PC-3 (cell line): Measurements from ENCODE around the gene ECHDC1. TPM values are rescaled to one million over a fixed set of nuclear protein-coding genes. Genes with fewer than 3 reads are reported as not detected.
A peak's percentile ranks its signal among the peaks of the same experiment; 100 is the strongest.

Experiments used
- ATAC-seq: fragments of 200-7000 bp; cut with Tn5 transposase; 2 replicates; pipeline ENCODE4 v1.9.1; 2020; ENCODE audit warnings: mild to moderate bottlenecking, moderate library complexity
- BruUV-seq: library from RNA; stranded (reverse); fragments of 400-500 nt; replicated peaks from 2 replicates; lab custom pipeline; 2021; lab: Mats Ljungman, UMichigan
- CTCF ChIA-PET: fragments of 300-600 bp; sonication (Branson Sonifier 250); formaldehyde crosslinking; loops from one replicate; lab custom pipeline; 2022; ENCODE audit warnings: antibody characterized with exemption; lab: Charles Lee
- POLR2A ChIA-PET: fragments of 300-600 bp; sonication (Branson Sonifier 250); formaldehyde crosslinking; loops from one replicate; lab custom pipeline; 2022; ENCODE audit warnings: antibody characterized with exemption; ENCODE audit not compliant: unreplicated experiment; lab: Charles Lee
- DNase-seq: peaks from one replicate; pipeline ENCODE4 v3.0.0-alpha.2; 2015
- H2AFZ ChIP-seq: fragments of 300-600 bp; sonication (generic); 2 replicates; pipeline ENCODE4 v1.6.0; 2016; ENCODE audit warnings: antibody characterized with exemption, low read length
- H3F3A ChIP-seq: fragments of 300-600 bp; sonication (generic); one replicate; pipeline ENCODE4 v1.6.0; 2017; ENCODE audit warnings: antibody characterized with exemption, low read length, control low read depth, mild to moderate bottlenecking; ENCODE audit not compliant: unreplicated experiment
- H3K27ac ChIP-seq: fragments of 300-600 bp; sonication (generic); 2 replicates; pipeline ENCODE4 v1.5.1; 2016; ENCODE audit warnings: mild to moderate bottlenecking, low read length
- H3K27me3 ChIP-seq: fragments of 300-600 bp; sonication (generic); 2 replicates; pipeline ENCODE4 v1.6.1; 2016; ENCODE audit warnings: low read length, mixed read lengths
- H3K36me3 ChIP-seq: fragments of 300-600 bp; sonication (generic); 2 replicates; pipeline ENCODE4 v1.6.1; 2016; ENCODE audit warnings: low read depth, mixed run types, low read length, mixed read lengths
- H3K4me1 ChIP-seq: fragments of 300-600 bp; sonication (generic); 2 replicates; pipeline ENCODE4 v1.5.1; 2016; ENCODE audit warnings: low read length; ENCODE audit not compliant: insufficient read depth
- H3K4me2 ChIP-seq: fragments of 300-600 bp; sonication (generic); 2 replicates; pipeline ENCODE4 v1.6.0; 2016; ENCODE audit warnings: low read length
- H3K4me3 ChIP-seq: fragments of 300-600 bp; sonication (generic); 2 replicates; pipeline ENCODE4 v1.5.1; 2016; ENCODE audit warnings: mild to moderate bottlenecking, low read length, mixed read lengths
- H3K79me2 ChIP-seq: fragments of 300-600 bp; sonication (generic); 2 replicates; pipeline ENCODE4 v1.6.1; 2017; ENCODE audit warnings: low read length, mixed read lengths
- H3K9ac ChIP-seq: fragments of 300-600 bp; sonication (generic); 2 replicates; pipeline ENCODE4 v1.6.0; 2016; ENCODE audit warnings: mild to moderate bottlenecking, low read length
- H3K9me2 ChIP-seq: fragments of 300-600 bp; sonication (generic); replicated peaks from 2 replicates; pipeline ENCODE4 v1.6.1; 2016; ENCODE audit warnings: mixed run types, low read length, mixed read lengths
- H3K9me3 ChIP-seq: fragments of 300-600 bp; sonication (generic); 2 replicates; pipeline ENCODE4 v1.6.1; 2016; ENCODE audit warnings: low read length, mixed read lengths
- H4K20me1 ChIP-seq: fragments of 300-600 bp; sonication (generic); 2 replicates; pipeline ENCODE4 v1.6.1; 2016; ENCODE audit warnings: low read length, mixed read lengths
- EZH2 ChIP-seq: fragments of 300-600 bp; sonication (generic); IDR thresholded peaks from one replicate; pipeline ENCODE4 v1.6.1; 2017; ENCODE audit warnings: antibody characterized with exemption, mild to moderate bottlenecking, low read length; ENCODE audit not compliant: unreplicated experiment
- EZH2phosphoT487 ChIP-seq: fragments of 300-600 bp; sonication (generic); IDR thresholded peaks from 2 replicates; pipeline ENCODE4 v1.6.1; 2018; ENCODE audit warnings: mild to moderate bottlenecking, antibody characterized with exemption, low read length, borderline replicate concordance
- intact Hi-C: fragments of 100-400 bp; cut with micrococcal nuclease; formaldehyde crosslinking; loops from 2 replicates; pipeline ENCODE4 v1.9.0; 2023
- total RNA-seq: library from RNA; depleted of rRNA; stranded (reverse); fragments of >200 nt; gene quantifications from 2 replicates; pipeline ENCODE4 v1.2.3, GENCODE V29; 2014
- TF ChIP-seq, protein P1 (sequence below): fragments of 300-600 bp; sonication (generic); conservative IDR thresholded peaks from 2 replicates; pipeline ENCODE4 v1.5.1; 2017; ENCODE audit warnings: antibody characterized with exemption, low read depth, mild to moderate bottlenecking, low read length

ECHDC1 gene
- total RNA-seq, 1 experiment from 2014 or later: 34.5 TPM

- Histone ChIP-seq H3K4me2 (no peak overlapping the region), H3K36me3 (peaks cover 5% of the 10 kb centered on the region; the same call in 1 of the 2 replicates), H2AFZ (no peak overlapping the region), H3K27ac (no peak overlapping the region), H3K9me3 (no peaks in the 10 kb centered on the region), H3K9me2 (no peaks in the 10 kb centered on the region), H3F3A (no peaks in the 10 kb centered on the region), H3K27me3 (no peaks in the 10 kb centered on the region), H3K79me2 (0 out of 2 replicates have a peak, but pooled peaks cover 4% of the 10 kb centered on the region), H3K4me1 (peaks cover 14% of the 10 kb centered on the region), H3K4me3 (no peak overlapping the region), H4K20me1 (no peaks in the 10 kb centered on the region), H3K9ac (no peak overlapping the region)
- no peak for DNase-seq
- TF ChIP-seq, protein P1, sequence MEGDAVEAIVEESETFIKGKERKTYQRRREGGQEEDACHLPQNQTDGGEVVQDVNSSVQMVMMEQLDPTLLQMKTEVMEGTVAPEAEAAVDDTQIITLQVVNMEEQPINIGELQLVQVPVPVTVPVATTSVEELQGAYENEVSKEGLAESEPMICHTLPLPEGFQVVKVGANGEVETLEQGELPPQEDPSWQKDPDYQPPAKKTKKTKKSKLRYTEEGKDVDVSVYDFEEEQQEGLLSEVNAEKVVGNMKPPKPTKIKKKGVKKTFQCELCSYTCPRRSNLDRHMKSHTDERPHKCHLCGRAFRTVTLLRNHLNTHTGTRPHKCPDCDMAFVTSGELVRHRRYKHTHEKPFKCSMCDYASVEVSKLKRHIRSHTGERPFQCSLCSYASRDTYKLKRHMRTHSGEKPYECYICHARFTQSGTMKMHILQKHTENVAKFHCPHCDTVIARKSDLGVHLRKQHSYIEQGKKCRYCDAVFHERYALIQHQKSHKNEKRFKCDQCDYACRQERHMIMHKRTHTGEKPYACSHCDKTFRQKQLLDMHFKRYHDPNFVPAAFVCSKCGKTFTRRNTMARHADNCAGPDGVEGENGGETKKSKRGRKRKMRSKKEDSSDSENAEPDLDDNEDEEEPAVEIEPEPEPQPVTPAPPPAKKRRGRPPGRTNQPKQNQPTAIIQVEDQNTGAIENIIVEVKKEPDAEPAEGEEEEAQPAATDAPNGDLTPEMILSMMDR: no peak
- CTCF ChIA-PET: no interaction called here
- intact Hi-C loops: no loop called here
- no TSS peak for BruUV-seq
- ATAC-seq: peak; percentile 33; the same call in 1 of the 2 replicates
- POLR2A ChIA-PET: no interaction called here
Observed at GRCh38 chr6:127328043-127328609, 15.3 kb downstream of the ECHDC1 start.

- BruUV-seq: no TSS peak
Observed at GRCh38 chr6:127319686-127320085, 23.7 kb downstream of the ECHDC1 start.

DNA sequence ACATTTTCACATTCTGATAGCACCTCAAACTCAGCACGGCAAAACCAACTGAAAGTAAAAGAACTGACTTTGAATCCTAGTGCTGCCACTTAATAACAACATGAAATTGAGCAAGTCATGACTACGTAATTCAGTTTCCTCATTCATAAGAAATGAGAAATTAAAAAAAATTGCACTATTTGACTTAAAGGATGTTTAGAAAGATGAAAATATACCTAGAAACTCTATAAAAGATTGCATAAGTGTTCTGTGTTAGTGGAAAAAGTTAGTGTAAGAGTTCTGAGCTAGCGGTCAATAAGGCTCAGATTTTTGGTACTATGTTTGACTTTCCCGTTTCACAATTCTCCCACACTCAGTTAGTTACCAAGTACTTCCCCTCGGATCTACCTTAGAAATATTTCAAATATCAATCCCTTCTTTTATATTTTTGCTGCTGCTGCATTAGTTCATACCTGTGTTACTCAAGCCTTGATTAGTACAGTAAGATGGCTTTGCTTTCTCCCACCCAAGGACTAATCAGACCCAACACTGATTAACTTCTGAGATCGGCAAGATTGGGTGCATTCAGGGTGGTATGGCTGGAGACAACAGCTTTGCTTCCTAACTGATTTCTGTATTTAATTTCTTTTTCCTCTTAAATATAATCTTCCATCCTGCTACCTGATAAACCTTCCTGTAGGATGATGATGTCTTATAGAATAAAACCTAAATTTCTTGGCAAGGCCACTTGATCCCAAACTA lies 25.9 kb downstream of the ECHDC1 start:
- no peak overlapping the region for H3K9ac ChIP-seq
- no peaks in the 10 kb centered on the region for H4K20me1 ChIP-seq
- BruUV-seq: no TSS peak
- DNase-seq (no peak), ATAC-seq (no peak)
- H3K27me3 ChIP-seq: no peaks in the 10 kb centered on the region
- no peaks in the 10 kb centered on the region for H3F3A ChIP-seq
- no peaks in the 10 kb centered on the region for H3K79me2 ChIP-seq
- ChIA-PET POLR2A (no interaction called here), CTCF (no interaction called here)
- no peaks in the 10 kb centered on the region for H3K9me2 ChIP-seq
- no peaks in the 10 kb centered on the region for H3K4me1 ChIP-seq
- no peak for TF ChIP-seq EZH2phosphoT487
- no peak for TF ChIP-seq EZH2
- TF ChIP-seq, protein P1: no peak
- peaks cover 2% of the 10 kb centered on the region; the same call in 1 of the 2 replicates for H3K36me3 ChIP-seq
- no peak overlapping the region for H3K4me2 ChIP-seq
- no peak overlapping the region for H2AFZ ChIP-seq
- no peaks in the 10 kb centered on the region for H3K9me3 ChIP-seq
- intact Hi-C loops: no loop called here
- H3K27ac ChIP-seq: no peak overlapping the region
- H3K4me3 ChIP-seq: no peak overlapping the region

More at GRCh38 chr6:127319686-127320085, 23.7 kb downstream of the ECHDC1 start:
- no peak overlapping the region for H3K9ac ChIP-seq
- H3F3A ChIP-seq: no peaks in the 10 kb centered on the region
- H2AFZ ChIP-seq: no peak overlapping the region
- H3K27ac ChIP-seq: no peak overlapping the region
- H3K4me1 ChIP-seq: no peaks in the 10 kb centered on the region
- H3K36me3 ChIP-seq: peaks cover 2% of the 10 kb centered on the region
- intact Hi-C loops: no loop called here
- H3K27me3 ChIP-seq: no peaks in the 10 kb centered on the region
- H3K9me2 ChIP-seq: no peaks in the 10 kb centered on the region
- no peaks in the 10 kb centered on the region for H3K79me2 ChIP-seq
- no peak overlapping the region for H3K4me3 ChIP-seq
- ATAC-seq: no peak
- no peak overlapping the region for H3K4me2 ChIP-seq
- TF ChIP-seq EZH2 (no peak), EZH2phosphoT487 (no peak)
- TF ChIP-seq, protein P1: no peak
- DNase-seq: no peak
- H4K20me1 ChIP-seq: no peaks in the 10 kb centered on the region
- no peaks in the 10 kb centered on the region for H3K9me3 ChIP-seq
- CTCF ChIA-PET: no interaction called here
- POLR2A ChIA-PET: no interaction called here
